HEK293T (cell line): ENCODE measurements around the gene PNMA8B.

Experiments
- CTCF ChIA-PET: fragments of 350-600 bp; formaldehyde crosslinking; extraction: SDS; loops from one replicate; lab custom pipeline; 2021; ENCODE audit warnings: antibody characterized with exemption, inconsistent platforms; lab: Yijun Ruan, JAX
- POLR2A ChIA-PET: fragments of 350-600 bp; formaldehyde crosslinking; extraction: SDS; loops from one replicate; lab custom pipeline; 2020; ENCODE audit warnings: antibody characterized with exemption, inconsistent platforms; lab: Yijun Ruan, JAX
- DNase-seq: peaks from one replicate; pipeline ENCODE4 v3.0.0; 2012; ENCODE audit warnings: mixed read lengths; ENCODE audit errors: extremely low spot score
- ARNT ChIP-seq: fragments of 450-650 bp; IDR thresholded peaks from 2 replicates; pipeline ENCODE4 v1.6.1; 2017; ENCODE audit warnings: mild to moderate bottlenecking
- BHLHE40 ChIP-seq: fragments of 450-650 bp; IDR thresholded peaks from 2 replicates; pipeline ENCODE4 v1.6.1; 2016; ENCODE audit warnings: mild to moderate bottlenecking, moderate library complexity, borderline replicate concordance
- CTBP1 ChIP-seq: fragments of 450-650 bp; IDR thresholded peaks from 2 replicates; pipeline ENCODE4 v1.6.1; 2016; ENCODE audit warnings: borderline replicate concordance
- ELF4 ChIP-seq: fragments of 450-650 bp; IDR thresholded peaks from 2 replicates; pipeline ENCODE4 v1.6.1; 2017; ENCODE audit warnings: antibody characterized with exemption
- FOXA1 ChIP-seq: fragments of 450-650 bp; IDR thresholded peaks from 2 replicates; pipeline ENCODE4 v1.6.1; 2016; ENCODE audit warnings: mild to moderate bottlenecking
- FOXK2 ChIP-seq: fragments of 450-650 bp; IDR thresholded peaks from 2 replicates; pipeline ENCODE4 v1.6.1; 2016; ENCODE audit warnings: mild to moderate bottlenecking
- FOXM1 ChIP-seq: fragments of 450-650 bp; IDR thresholded peaks from 2 replicates; pipeline ENCODE4 v1.6.1; 2017; ENCODE audit warnings: mild to moderate bottlenecking, borderline replicate concordance
- HDGF ChIP-seq: fragments of 450-650 bp; IDR thresholded peaks from 2 replicates; pipeline ENCODE4 v1.6.1; 2017; ENCODE audit warnings: antibody characterized with exemption, borderline replicate concordance
- L3MBTL2 ChIP-seq: fragments of 450-650 bp; conservative IDR thresholded peaks from 2 replicates; pipeline ENCODE4 v1.6.1; 2016; ENCODE audit warnings: mild to moderate bottlenecking
- LEF1 ChIP-seq: fragments of 450-650 bp; IDR thresholded peaks from 2 replicates; pipeline ENCODE4 v1.6.1; 2017; ENCODE audit warnings: mild to moderate bottlenecking, borderline replicate concordance
- NFRKB ChIP-seq: fragments of 450-650 bp; IDR thresholded peaks from 2 replicates; pipeline ENCODE4 v1.6.1; 2016; ENCODE audit warnings: mild to moderate bottlenecking, moderate library complexity
- SP1 ChIP-seq: fragments of 450-650 bp; IDR thresholded peaks from 2 replicates; pipeline ENCODE4 v1.6.1; 2017
- SUZ12 ChIP-seq: fragments of 450-650 bp; IDR thresholded peaks from 2 replicates; pipeline ENCODE4 v1.6.1; 2016; ENCODE audit warnings: mild to moderate bottlenecking
- TARDBP ChIP-seq: fragments of 450-650 bp; IDR thresholded peaks from 2 replicates; pipeline ENCODE4 v1.6.1; 2016
- ZNF384 ChIP-seq: fragments of 450-650 bp; IDR thresholded peaks from 2 replicates; pipeline ENCODE4 v1.6.1; 2016
- TF ChIP-seq, protein P1 (sequence below): fragments of 450-650 bp; IDR thresholded peaks from 2 replicates; pipeline ENCODE4 v1.6.1; 2016

The PNMA8B gene

DNA sequence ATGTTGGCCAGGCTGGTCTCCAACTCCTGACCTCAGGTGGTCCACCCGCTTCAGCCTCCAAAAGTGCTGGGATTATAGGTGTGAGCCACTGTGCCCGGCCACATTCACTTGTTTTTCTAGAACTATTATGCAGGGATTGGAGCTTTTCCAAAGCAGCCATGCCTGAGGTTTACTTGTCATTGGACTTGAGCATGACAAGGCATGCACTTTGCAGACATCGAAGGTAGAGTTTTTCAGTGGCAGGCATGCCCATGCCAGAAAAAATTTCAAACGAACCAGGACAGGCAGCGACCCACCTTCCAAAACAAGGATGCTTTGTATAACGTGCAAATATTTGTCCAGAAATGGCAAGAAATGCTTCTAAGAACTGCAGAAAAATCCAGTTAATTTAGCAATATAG is 42.0 kb downstream of the PNMA8B start:
- no peak for DNase-seq
- CTCF ChIA-PET: interaction anchor here (0.6 kb wide), 1 partner anchor 9 kb away, joined by 3 read pairs; no protein-coding TSS in a partner anchor
- POLR2A ChIA-PET: interaction anchor here (0.9 kb wide), 1 partner anchor 40 kb away, joined by 3 read pairs; the partner anchor contains the start of gene CCDC8
- TF ChIP-seq, protein P1, sequence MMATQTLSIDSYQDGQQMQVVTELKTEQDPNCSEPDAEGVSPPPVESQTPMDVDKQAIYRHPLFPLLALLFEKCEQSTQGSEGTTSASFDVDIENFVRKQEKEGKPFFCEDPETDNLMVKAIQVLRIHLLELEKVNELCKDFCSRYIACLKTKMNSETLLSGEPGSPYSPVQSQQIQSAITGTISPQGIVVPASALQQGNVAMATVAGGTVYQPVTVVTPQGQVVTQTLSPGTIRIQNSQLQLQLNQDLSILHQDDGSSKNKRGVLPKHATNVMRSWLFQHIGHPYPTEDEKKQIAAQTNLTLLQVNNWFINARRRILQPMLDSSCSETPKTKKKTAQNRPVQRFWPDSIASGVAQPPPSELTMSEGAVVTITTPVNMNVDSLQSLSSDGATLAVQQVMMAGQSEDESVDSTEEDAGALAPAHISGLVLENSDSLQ: no peak
- TF ChIP-seq NFRKB (no peak), BHLHE40 (no peak), ELF4 (no peak), SP1 (no peak), ZNF384 (no peak)

DNA sequence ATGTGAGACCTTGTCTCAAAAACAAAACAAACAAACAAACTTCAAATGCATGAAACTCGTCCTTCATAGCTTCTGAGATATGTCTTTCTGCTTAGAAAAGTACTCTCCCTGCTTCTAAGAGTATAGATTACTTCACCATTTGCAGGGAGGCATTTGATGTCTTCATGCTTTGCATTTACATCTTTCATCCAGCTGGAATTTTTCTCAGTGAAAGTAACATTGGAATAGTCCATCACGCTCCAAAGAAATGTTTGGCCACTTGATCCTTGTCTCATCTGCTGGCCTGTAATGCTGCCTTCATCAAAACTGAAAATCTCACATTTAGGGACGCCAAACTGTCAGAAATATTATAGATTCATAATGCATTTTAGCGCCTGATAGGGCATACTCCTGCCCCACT is 43.5 kb downstream of the PNMA8B start:
- CTCF ChIA-PET: no interaction called here
- POLR2A ChIA-PET: no interaction called here
- DNase-seq: no peak
- TF ChIP-seq HDGF (no peak), NFRKB (no peak), BHLHE40 (no peak), CTBP1 (no peak), TARDBP (no peak), LEF1 (no peak), SP1 (no peak), ZNF384 (no peak), FOXK2 (no peak), SUZ12 (no peak), FOXM1 (no peak), L3MBTL2 (no peak), FOXA1 (no peak), ARNT (no peak), ELF4 (no peak)
- TF ChIP-seq, protein P1: no peak

DNA sequence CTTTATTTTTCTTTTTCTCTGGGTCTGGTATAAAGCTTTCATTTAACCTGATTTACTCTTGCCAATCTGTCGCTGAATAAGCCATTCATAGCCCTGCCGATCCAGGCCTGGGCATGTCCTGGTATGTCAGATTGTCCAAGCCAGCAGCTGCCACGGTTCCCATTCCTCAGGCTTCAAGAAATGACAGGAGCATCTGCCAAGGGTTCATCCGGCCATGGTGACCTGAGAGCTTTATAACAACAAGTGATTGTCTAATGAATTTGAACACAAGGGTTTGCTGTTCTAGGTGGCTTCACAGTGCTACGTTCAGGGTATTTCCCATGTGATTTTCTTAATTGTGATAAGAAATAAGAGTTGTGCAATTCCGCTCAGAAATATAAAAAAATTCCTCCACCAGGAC is 44.3 kb downstream of the PNMA8B start:
- POLR2A ChIA-PET: no interaction called here
- no peak for DNase-seq
- CTCF ChIA-PET: interaction anchor here (0.6 kb wide), 1 partner anchor 51 kb away, joined by 3 read pairs; no protein-coding TSS in a partner anchor
- no peak for TF ChIP-seq BHLHE40
- TF ChIP-seq LEF1: no peak
- no peak for TF ChIP-seq ARNT
- TF ChIP-seq FOXK2: no peak
- TF ChIP-seq CTBP1: no peak
- no peak for TF ChIP-seq L3MBTL2
- TF ChIP-seq, protein P1: no peak
- TF ChIP-seq ELF4: no peak
- TF ChIP-seq TARDBP: no peak
- no peak for TF ChIP-seq HDGF
- TF ChIP-seq SP1: no peak

DNA sequence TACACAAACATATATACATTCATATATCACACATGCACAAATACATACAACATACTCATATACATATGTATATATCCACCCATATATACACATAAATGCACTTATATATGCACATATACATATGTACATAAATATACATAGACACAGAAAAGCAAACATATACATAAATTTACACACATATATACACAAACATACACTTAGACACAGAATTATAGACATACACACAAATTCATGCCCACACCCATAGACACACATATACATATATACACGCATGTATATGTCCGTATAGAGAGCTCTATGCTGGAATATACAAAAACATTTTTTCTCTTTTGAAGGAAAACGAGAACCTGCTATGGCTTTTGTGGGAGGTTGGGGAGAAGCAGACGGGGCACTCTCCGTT is 44.9 kb downstream of the PNMA8B start:
- TF ChIP-seq CTBP1 (no peak), ZNF384 (no peak), FOXK2 (no peak), TARDBP (no peak), SUZ12 (no peak), ELF4 (no peak), LEF1 (no peak), ARNT (no peak), FOXA1 (no peak), NFRKB (no peak), L3MBTL2 (no peak), HDGF (no peak)
- TF ChIP-seq, protein P1: no peak
- ChIA-PET CTCF (interaction anchor here (0.6 kb wide), 1 partner anchor 51 kb away, joined by 3 read pairs; no protein-coding TSS in a partner anchor), POLR2A (no interaction called here)
- no peak for DNase-seq

DNA sequence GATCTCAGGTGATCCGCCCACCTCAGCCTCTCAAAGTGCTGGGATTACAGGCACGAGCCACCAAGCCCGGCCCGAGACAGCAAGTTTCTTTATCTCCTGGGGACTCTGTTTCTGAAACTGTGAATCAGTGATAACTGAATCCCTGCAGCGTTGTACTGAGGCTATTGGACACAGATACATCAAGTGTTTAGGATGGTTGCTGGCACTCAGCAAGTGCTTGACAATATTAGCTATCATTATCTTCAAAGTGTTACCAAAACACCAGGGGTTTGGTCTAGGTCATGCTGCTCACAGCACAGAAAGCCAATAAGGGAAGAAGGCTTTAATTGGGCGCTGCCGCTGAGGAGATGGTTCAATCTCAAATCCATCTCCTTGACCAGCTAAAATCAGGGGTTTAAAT is 46.4 kb downstream of the PNMA8B start:
- POLR2A ChIA-PET: no interaction called here
- DNase-seq: no peak
- TF ChIP-seq FOXA1: no peak
- no peak for TF ChIP-seq FOXK2
- TF ChIP-seq TARDBP: no peak
- TF ChIP-seq, protein P1: no peak
- TF ChIP-seq HDGF: no peak
- no peak for TF ChIP-seq ELF4
- no peak for TF ChIP-seq FOXM1
- TF ChIP-seq LEF1: no peak
- TF ChIP-seq NFRKB: no peak
- TF ChIP-seq SUZ12: no peak
- TF ChIP-seq CTBP1: no peak
- TF ChIP-seq BHLHE40: no peak
- TF ChIP-seq ZNF384: no peak
- no peak for TF ChIP-seq L3MBTL2
- TF ChIP-seq SP1: no peak
- no peak for TF ChIP-seq ARNT
- CTCF ChIA-PET: no interaction called here
